Natural killer cell (primary cell): Measurements from ENCODE around the gene SEL1L. TPM values are rescaled to one million over a fixed set of nuclear protein-coding genes. Genes with fewer than 3 reads are reported as not detected.

Experiments
- ATAC-seq, 3 donors: fragments of 150-1000 bp in 2 of 3; fragments of 200-7000 bp in 1 of 3; cut with Tn5 transposase; 1 replicate in 1 of 3; 2 replicates in 2 of 3; pipeline ENCODE4 v1.10.0; 2021; ENCODE audit warnings: mild to moderate bottlenecking in 2 of 3, moderate library complexity in 2 of 3
- DNase-seq, 2 donors: peaks; one replicate each; pipeline versions ENCODE4 v3.0.0 to v3.0.0-alpha.2; 2013 to 2021; ENCODE audit warnings: mixed read lengths in 1 of 2
- H3K27ac ChIP-seq: one replicate; pipeline ENCODE4 v1.5.1; 2013; ENCODE audit warnings: mild to moderate bottlenecking, low read length
- H3K27me3 ChIP-seq: one replicate; pipeline ENCODE4 v1.6.1; 2013; ENCODE audit warnings: low read length; ENCODE audit not compliant: control insufficient read depth, insufficient read depth
- H3K36me3 ChIP-seq: one replicate; pipeline ENCODE4 v1.6.1; 2013; ENCODE audit warnings: low read length; ENCODE audit not compliant: control insufficient read depth, insufficient read depth
- H3K4me1 ChIP-seq: one replicate; pipeline ENCODE4 v1.6.1; 2013; ENCODE audit warnings: low read length; ENCODE audit not compliant: control insufficient read depth, insufficient read depth
- H3K4me3 ChIP-seq: one replicate; pipeline ENCODE4 v1.5.1; 2013; ENCODE audit warnings: low read length
- H3K9me3 ChIP-seq: one replicate; pipeline ENCODE4 v1.6.1; 2013; ENCODE audit warnings: low read length; ENCODE audit not compliant: control insufficient read depth, insufficient read depth
- H3K27ac Mint-ChIP-seq, 2 donors: one replicate each; pipeline ENCODE4 v1.8.0; 2022; ENCODE audit warnings: mild to moderate bottlenecking in 2 of 2, mixed read lengths in 2 of 2, moderate library complexity in 1 of 2
- H3K27me3 Mint-ChIP-seq, 2 donors: one replicate each; pipeline ENCODE4 v1.8.0; 2022; ENCODE audit warnings: low read depth in 2 of 2, mixed read lengths in 2 of 2
- H3K36me3 Mint-ChIP-seq: one replicate; pipeline ENCODE4 v1.8.0; 2022; ENCODE audit warnings: mixed read lengths
- H3K4me1 Mint-ChIP-seq, 2 donors: one replicate each; pipeline ENCODE4 v1.8.0; 2022; ENCODE audit warnings: mixed read lengths in 2 of 2
- H3K4me3 Mint-ChIP-seq: one replicate; pipeline ENCODE4 v1.8.0; 2022; ENCODE audit warnings: mild to moderate bottlenecking, moderate library complexity, mixed read lengths
- H3K9me3 Mint-ChIP-seq, 2 donors: one replicate each; pipeline ENCODE4 v1.8.0; 2022; ENCODE audit warnings: mixed read lengths in 2 of 2
- CTCF ChIP-seq: fragments of 200-600 bp; IDR thresholded peaks from one replicate; pipeline ENCODE4 v1.8.0; 2022; ENCODE audit warnings: antibody characterized with exemption
- WGBS: methylation state at CpG from one replicate; pipeline ENCODE4 v1.1.7; 2013; ENCODE audit warnings: missing lambda C conversion rate; ENCODE audit not compliant: insufficient coverage; 5-methylcytosine and 5-hydroxymethylcytosine counted together
- intact Hi-C: fragments of 100-400 bp; cut with micrococcal nuclease; formaldehyde crosslinking; loops from one replicate; pipeline ENCODE4 v1.14.2; 2022
- total RNA-seq, 4 donors: library from RNA; stranded (reverse); fragments of 120-200 nt in 1 of 4; gene quantifications; one replicate each; pipeline versions ENCODE4 v1.2.3 to v1.2.4, GENCODE V29; 2013 to 2022

Gene SEL1L
- total RNA-seq, 3 donors from 2014 or later (not counting 1 experiment from before 2014, with no cell fraction given) = 55.0 to 93.0 (median 77.0) TPM

GRCh38 chr14:81476816-81477215 lies 56.8 kb downstream of the SEL1L start:
- H3K4me1 Mint-ChIP-seq = peaks cover 27 to 32% of the 10 kb centered on the region in 2 donors
- H3K4me3 Mint-ChIP-seq = no peak overlapping the region
- Histone ChIP-seq H3K4me1 (peaks cover 7% of the 10 kb centered on the region), H3K36me3 (peaks cover 36% of the 10 kb centered on the region), H3K9me3 (no peaks in the 10 kb centered on the region), H3K27ac (no peak overlapping the region), H3K27me3 (no peaks in the 10 kb centered on the region), H3K4me3 (no peak overlapping the region)
- H3K36me3 Mint-ChIP-seq = peaks cover 14% of the 10 kb centered on the region
- no peak overlapping the region for H3K27ac Mint-ChIP-seq
- H3K9me3 Mint-ChIP-seq = no peaks in the 10 kb centered on the region
- ATAC-seq = no peak
- intact Hi-C loops = loop anchor here (10.0 kb wide), 1 partner anchor 58 kb away; the partner anchor contains the start of gene SEL1L
- no peak for TF ChIP-seq CTCF
- no peaks in the 10 kb centered on the region for H3K27me3 Mint-ChIP-seq
- no peak for DNase-seq
- WGBS = over 99% methylated on average over 4 of the region's 5 CpGs

DNA sequence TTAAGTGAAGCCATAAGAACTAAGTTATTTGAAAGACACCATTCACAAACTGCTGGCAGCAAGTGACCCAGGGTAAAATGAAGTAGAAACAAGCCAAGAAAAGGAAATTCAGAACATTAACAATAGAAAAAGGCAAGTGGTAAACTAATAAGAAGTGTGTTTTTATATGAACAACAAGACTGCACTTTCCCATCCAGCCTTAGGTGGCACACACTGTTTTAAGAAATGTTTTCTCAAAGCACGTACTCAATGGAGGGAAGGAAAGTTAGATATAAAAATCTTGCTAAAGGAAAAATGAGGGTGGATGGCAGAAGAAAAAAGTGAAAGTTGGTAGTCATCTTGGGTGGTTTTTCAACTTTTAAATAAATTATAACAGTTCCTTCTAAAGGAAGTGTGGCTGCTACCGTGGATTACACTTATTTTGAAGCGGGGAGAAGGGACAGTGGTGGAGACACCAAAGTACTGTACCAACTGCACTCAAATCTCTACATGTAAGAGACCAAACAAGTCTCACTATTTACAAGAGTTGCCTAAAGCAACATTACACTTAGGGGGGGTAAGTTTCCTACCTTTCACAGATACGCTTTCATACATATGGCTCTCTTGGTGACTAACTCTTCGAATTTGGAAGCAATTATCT lies 58.8 kb downstream of the SEL1L start:
- no peak for TF ChIP-seq CTCF
- Histone ChIP-seq H3K9me3 (no peaks in the 10 kb centered on the region), H3K27ac (peak overlapping the region; percentile 82), H3K27me3 (no peaks in the 10 kb centered on the region), H3K36me3 (peaks cover 32% of the 10 kb centered on the region), H3K4me3 (no peak overlapping the region), H3K4me1 (no peaks in the 10 kb centered on the region)
- DNase-seq (peak in 1 of 2 donors; percentile 40), ATAC-seq (peak; percentile 50 to 65 (median 64))
- 58% methylated on average over 1 of the region's 5 CpGs for WGBS
- H3K27ac Mint-ChIP-seq = peak overlapping the region; percentile 93 to 94
- peaks cover 14% of the 10 kb centered on the region for H3K36me3 Mint-ChIP-seq
- H3K27me3 Mint-ChIP-seq = no peaks in the 10 kb centered on the region
- H3K4me1 Mint-ChIP-seq = peaks cover 20 to 25% of the 10 kb centered on the region in 2 donors
- H3K9me3 Mint-ChIP-seq = no peaks in the 10 kb centered on the region
- H3K4me3 Mint-ChIP-seq = peak overlapping the region; percentile 88
- intact Hi-C loops = loop anchor here (10.0 kb wide), 1 partner anchor 60 kb away; the partner anchor contains the start of gene SEL1L

GRCh38 chr14:81474148-81474492 lies 59.5 kb downstream of the SEL1L start:
- Histone ChIP-seq H3K27me3 (no peaks in the 10 kb centered on the region), H3K4me3 (peak overlapping the region; percentile 15), H3K9me3 (no peaks in the 10 kb centered on the region), H3K27ac (peak overlapping the region; percentile 82), H3K36me3 (peaks cover 26% of the 10 kb centered on the region), H3K4me1 (no peaks in the 10 kb centered on the region)
- TF ChIP-seq CTCF = no peak
- intact Hi-C loops = loop anchor here (10.0 kb wide), 1 partner anchor 61 kb away; the partner anchor contains the start of gene SEL1L
- DNase-seq (peak in 1 of 2 donors; percentile 50), ATAC-seq (peak; percentile 69 to 73 (median 72))
- peaks cover 11% of the 10 kb centered on the region for H3K36me3 Mint-ChIP-seq
- H3K4me3 Mint-ChIP-seq = peak overlapping the region; percentile 88
- peaks cover 20 to 25% of the 10 kb centered on the region in 2 donors for H3K4me1 Mint-ChIP-seq
- peak overlapping the region; percentile 93 to 94 for H3K27ac Mint-ChIP-seq
- H3K27me3 Mint-ChIP-seq = no peaks in the 10 kb centered on the region
- H3K9me3 Mint-ChIP-seq = no peaks in the 10 kb centered on the region
- WGBS = 0% methylated on average over 2 of the region's 2 CpGs
